CD4-positive, alpha-beta T cell treated with Interleukin-21 for 1 hour (primary cell): Measurements from ENCODE around the gene MT1H.
"Not testable (repeated sequence)": the region's sequence is repeated elsewhere in the genome, so short reads cannot be mapped to it uniquely, and the experiment has no call there.

ENCODE experiments used
- DNase-seq: peaks from one replicate; pipeline ENCODE4 v3.0.0-alpha.2; 2020

The MT1H gene

DNA sequence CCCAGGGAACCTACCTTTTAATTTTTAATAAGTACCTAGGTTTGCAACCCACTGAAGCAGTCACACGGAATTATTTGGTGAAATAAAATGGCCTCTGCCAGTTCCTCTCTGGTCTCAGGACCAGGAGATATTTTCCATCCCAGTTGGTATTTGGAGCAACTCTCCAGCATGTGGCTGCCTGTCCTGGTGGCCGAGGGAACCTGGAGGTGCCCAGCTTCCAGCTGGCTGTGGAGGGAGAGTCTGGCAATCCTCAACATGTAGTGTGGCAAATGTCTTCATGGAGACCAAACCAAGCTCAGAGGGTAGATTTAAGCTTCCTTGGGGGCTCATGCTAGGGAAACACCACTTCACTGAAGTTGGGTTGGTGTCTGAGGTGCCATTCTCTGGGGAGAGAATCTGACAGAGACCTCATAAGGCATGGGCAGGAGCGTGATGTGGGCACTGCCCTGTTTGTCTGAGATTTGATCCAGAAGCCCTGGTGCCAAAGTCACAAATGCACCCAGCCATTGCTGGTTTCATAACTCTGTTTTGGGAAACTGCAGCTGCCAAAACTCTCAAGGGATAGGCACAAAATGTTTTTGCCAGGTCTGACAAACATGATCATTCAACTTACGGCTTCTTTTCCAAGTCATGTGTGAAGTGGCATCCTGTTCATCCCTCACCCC lies 15.4 kb downstream of the MT1H start:
- no peak for DNase-seq

DNA sequence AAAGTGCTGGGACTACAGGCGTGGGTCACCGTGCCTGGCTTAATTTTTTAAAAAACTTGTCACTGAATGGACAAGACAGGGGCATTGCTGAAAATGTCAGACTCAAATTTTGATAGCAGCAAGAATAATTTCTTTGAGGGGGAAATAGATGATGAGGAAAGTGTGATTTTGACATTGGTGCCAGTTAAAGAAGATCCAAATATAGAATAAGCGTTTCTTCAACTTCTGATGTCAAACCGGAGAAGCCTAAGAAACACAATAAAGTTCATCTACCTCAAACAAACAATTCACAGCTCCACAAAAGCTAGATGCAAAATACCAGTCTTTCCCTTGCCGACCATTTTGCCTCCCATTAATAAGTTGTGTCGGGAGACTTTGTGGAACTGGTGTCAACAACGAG lies 17.1 kb downstream of the MT1H start:
- no peak for DNase-seq

DNA sequence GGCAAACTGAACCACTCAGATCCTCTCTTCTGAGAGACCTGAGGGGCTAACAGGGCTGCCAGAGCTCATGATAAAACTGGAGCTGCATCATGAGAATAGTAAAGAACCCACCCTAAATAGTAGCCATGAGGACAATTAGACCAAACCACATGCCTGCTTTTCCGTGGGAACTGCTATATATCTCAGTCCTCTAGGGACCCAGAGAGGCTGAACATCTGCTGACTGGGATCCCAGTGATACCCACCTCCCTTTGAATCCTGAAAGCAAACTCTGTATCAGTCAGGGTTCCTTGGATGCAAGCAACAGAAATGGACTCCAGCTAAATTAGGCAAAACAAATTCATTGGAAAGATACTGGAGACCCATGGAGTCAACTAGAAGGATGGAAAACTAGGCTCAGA lies 19.1 kb downstream of the MT1H start:
- DNase-seq = no peak

DNA sequence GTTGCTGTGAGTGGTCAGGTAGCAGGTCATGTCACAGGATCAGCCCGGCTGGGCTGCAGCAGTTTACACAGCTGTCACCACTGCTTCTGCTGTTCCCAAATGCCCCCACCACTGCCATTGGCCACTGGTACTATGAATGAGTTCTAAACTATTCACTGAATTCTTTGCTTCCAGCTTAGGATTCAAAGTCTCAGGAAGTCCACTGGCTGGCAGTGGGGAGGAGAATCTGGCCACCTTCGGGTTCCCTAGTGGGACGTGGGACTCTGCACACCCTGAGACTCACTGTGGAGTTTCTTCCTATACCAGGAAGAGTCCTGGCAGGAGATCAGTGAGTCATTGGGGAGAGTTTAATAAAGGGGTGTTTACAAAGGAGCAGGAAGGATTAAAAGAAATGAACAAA lies 19.6 kb downstream of the MT1H start:
- DNase-seq = no peak

DNA sequence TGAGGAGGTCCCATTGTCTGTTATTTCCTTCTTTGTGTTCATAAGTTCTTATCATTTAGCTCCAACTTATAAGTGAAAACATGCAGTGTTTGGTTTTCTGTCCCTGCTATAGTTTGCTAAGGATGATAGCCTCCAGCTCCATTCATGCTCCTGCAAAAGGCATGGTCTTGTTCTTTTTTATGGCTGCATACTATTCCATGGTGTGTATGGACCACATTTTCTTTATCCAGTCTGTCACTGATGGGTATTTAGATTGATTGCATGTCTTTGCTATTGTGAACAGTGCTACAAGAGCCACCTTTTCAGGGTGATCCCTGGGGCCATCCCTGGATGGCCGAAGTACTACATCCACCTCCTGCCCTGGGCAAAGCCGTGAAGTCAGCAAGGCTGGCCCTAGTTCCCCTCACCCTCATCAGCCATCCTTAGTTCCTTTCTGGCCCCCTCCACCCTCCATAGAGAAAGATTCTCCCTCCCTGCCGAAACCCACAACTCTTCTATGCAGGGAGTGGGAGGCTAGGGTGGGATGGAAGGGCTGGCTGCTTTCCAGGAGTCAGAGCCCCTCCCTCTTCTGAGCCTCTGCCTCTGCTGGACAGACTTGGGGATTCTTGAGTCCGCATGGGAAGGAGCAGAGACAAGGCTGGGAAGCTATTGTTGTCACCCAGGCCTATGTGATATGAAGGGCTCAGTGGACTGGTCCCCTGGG lies 21.0 kb downstream of the MT1H start:
- no peak for DNase-seq

DNA sequence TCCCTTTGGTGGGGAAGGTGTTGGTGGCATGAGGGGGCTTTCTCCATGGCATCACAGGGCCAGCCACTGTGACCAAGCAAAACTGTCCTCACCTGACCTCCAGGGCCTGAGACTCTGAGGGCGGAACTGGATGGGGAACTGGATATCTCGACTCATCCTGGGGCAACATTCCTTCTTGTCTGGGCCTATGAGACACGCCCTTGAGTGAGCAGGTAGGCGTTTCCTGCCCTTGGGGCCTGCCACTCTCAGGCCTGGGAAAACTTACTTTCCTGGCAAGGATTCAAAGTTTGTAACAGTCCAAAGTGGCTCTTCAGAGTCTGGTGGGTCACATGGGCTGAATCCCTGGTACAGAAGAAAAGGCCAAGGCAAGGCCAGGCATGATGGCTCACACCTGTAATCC lies 22.3 kb downstream of the MT1H start:
- DNase-seq = no peak

DNA sequence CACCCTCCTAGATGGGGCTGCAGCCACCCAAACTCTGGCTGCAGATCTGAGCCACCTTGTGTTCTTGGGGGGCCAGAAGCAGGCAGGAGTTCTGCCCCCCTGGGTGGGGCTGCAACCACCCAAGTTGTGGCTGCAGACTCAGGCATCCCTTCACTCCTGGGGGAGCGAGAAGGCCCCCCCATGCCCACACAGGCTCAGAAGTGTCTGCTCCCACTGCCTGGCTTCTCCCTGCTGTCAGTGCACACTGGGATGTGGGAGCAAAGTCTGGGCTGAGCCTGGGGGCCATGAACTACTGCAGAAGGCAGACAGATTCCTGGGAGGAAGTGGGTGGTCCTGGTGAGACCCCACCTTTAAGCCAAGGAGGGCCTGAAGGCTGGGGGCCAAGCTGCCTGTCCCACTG lies 25.6 kb downstream of the MT1H start:
- no peak for DNase-seq

DNA sequence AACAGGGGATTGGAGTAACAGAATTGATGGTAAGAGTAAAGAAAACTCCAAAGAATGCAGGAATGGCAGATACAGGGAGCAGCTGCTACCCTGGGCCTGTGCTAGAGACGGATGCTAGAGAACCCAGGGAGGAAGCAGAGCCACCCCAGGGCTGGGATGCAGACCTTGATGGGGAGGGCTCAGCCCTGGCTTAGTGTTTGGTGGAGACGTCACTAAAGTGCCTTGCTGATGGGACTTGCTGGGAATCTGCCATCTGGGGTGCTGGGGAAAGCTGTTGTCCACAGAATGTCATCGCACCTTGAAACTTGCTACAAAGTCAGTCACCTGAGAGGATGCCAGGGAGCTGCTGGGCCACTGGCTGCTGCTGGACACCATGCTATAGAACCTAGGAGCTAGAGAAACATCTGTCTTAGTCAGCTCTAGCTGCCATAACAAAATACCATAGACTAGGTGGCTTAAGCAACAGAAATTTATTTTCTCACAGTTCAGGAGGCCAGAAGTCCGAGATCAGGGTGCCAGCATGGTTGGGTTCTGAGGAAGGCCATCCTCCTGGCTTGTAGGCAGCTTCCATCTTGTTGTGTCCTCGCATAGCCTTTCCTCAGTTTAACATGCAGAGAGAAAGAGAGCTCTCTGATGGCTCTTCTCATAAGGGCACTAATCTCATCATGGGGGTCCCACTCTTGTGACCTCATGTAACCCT lies 28.0 kb downstream of the MT1H start:
- DNase-seq = no peak

DNA sequence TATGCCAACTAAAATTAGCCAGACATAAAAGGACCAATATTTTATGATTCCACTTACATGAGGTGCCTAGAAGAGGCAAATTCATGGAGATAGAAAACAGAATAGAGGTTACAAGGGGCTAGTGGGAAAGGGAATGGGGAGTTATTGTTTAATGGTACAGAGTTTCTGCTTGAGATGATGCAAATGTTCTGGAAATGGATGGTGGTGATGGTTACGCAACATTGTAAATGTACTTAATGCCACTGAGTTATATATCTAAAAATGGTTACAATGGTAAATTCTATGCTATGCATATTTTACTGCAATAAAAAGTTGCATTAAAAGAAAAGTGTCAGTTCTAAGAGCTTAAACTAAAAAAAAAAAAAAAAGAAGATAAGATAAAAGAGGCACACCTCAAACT lies 30.6 kb downstream of the MT1H start:
- DNase-seq = no peak

DNA sequence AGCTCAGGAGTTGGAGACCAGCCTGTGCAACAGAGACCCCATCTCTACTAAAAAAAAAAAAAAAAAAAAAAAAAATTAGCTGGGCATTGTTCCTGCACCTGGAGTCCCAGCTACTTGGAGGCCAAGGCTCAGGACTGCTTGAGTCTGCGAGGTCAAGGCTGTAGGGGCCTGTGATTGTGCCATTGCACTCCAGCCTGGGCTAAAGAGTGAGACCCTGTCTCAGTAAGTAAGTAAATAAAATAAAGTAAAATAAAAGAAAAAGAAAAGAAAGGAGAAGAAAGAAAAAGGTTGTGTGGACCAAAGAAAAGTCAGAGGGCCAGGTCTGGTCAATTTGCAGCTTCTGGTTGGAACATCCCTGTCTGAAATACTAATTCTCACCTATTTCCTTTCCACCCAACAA lies 31.0 kb downstream of the MT1H start:
- no peak for DNase-seq

DNA sequence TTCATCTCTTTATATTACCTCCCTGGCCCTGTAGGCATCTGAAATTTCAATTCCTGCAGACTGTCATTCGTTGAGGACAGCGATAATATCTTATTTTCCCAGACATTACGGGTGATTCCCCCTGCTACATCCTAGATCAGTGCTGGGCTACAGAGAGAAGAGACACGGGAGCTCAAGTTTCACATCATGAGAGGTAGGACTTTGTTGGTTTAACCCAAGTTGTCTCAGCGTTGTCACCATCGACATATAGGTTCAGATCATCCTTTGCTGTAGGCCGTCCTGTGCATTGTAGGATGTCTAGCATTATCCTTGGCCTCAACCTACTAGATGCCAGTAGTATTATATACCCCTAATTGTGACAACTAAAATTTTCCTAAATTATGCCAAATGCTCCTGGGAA lies 31.9 kb downstream of the MT1H start:
- DNase-seq = no peak

DNA sequence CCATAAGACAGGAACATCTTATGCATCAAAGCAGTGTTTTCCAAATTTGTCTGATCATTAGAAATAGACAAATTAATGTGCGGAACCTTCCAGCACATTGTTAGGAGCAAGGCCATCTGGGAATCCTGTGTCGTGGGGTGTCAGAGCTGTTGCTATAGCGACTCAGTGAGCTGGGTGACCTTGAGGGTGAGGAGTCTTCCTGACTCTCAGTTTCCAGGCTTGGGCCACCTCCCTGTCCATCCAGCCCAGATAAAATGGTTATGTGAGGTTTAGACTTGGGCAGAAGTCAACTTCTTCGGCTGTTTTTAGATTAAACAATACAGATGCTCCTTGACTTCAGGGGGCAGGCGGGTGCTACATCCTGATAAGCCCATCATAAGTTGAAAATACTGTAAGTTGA lies 33.2 kb downstream of the MT1H start:
- no peak for DNase-seq

DNA sequence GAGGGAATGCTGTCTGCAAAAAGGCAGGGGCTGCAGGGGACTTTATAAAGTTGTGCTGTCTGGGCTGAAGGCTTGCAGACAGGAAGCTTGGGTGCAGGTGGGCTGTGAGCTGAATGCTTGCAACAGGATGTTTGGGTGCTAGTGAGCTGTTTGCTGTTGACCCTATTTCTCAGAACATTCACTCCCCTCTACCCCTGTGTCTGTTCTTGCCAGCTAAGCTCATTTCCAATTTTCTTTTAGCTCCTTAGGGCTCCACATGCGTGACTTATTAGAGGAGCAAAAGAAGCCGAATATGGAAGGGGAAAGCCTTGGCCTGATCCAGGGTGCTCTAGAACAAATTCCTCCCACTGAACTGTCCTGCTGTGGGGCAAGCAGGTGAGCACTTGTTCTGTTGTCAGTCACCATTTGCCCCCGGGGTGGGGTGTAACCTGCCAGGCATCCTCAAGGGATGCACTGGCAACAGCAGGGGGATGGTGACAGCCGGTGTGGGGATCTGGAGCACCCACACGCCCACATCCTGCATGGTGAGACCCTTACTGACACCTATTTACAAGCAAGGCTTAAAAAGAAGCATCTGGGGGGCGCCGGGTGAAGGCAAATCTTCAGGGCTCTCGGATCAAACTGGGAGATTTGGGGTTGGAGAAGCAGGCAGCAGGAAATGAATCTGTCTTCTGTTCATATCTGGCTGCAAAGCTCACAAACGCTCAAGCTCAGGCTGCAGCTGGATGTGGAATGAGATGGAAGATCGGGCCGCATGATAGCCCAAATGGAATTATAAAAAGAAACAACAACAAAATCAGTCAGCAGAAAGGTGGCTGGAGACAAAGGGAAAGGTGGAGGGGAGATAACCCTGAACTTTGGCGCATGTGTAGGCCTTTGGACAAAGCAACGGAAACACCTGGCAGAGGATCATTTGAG lies 39.2 kb downstream of the MT1H start:
- peak; percentile 17 for DNase-seq

DNA sequence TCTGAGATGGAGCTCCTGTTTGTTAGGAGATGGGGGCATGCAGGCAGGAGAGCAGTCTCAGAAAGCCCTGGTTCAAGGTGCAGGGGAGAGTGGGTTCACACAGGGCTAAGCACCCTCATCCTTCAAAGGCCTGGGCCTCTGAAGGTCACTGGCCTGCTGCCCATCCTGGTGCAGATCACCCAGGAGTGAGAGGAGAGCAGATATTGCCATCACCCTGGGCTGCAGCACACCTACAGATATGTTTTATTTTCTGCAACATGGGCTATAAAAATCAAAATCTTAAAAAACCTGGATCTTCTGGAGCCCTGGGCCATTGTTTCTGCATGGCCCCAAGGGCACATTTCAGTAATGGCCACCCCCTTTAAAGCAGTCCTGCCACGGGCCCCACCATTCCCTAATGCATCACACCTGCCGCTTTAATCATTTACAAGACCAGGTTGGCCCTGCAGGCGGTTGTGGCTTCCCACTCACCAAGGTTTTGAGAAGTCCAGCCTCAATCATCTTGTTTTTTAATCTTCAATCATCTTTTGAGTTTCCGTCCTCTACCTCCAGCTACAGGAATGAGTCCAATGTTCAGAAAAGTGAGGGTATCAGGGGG lies 39.9 kb downstream of the MT1H start:
- DNase-seq = no peak

DNA sequence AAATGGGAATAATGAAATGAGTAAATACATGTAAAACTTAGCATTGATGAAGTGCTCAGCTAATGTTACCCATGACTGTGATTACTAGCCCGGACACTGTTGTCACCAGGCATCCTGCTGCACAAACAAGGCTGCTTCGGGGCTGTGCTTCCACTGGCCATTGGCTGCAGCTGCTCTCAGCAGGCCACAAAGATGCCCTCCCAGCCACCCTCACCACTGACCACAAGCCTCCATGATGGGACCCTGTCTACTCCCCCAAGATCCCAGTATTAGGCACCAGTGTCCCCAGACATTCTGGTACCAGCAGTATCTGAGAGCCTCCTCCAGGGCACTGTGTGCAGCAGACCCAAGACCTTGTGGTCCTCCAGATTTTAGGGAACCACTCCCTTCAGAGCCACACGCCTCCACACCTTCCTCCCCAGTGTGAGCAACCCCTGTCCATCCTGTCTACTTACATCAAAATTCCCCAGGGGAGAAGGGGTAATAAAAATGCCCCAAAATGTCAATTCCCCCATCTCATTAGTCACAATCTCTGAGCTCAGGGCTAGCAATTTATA lies 40.6 kb downstream of the MT1H start:
- DNase-seq = no peak

DNA sequence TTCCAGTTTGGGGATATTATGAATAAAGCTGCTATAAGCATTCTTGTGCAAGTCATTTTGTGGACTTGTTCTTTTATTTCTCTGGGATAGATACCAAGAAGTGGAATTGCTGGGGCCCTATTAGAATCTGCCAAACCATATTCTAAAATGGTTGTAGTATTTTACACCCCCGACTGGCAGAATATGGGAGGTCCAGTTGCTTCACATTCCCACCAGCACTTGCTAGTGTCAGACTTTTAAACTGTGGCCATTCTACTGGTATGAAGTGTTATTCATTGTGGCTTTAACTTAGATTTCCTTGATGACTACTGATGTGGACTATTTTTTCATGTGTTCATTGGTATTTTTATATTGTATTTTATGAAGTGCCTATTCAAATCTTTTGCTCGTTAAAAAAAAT lies 42.2 kb downstream of the MT1H start:
- DNase-seq = no peak

DNA sequence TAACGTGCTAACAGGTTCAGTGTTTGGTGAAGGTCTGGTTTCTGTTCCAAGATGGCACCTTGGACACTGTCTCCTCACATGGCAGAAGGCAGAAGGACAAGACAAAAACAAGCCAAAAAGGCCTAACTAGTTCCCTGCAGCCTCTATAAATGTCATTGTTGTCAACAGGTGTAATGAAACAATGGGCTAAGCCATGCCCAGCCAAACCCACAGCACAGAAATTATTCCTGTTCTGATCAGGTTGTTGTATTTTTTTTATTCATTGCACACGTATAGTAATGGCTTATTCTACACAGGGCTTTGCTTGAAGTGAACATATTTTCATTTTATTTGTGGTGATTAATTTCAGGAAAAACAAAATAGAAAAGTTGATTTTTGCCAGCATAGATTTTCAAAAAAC lies 44.2 kb downstream of the MT1H start:
- DNase-seq = no peak

DNA sequence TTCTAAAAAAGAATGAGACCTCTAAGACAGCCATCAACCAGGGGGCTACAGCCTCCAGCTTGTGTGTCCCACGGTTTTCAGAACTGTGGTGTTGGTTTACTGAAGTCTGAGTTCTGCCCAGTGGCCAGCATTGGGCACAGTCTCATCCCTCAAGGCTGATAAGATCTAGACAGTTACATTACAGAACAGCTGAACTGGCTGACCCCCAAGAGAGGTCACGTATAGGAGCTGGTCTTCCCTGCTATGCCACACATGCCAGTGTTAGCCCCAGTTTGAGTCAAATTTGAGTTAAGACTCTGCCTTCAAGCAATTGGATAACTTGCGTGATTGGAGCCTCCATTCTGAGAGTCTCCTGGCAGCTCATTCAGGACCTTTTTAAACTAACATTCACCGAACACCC lies 45.5 kb downstream of the MT1H start:
- no peak for DNase-seq

DNA sequence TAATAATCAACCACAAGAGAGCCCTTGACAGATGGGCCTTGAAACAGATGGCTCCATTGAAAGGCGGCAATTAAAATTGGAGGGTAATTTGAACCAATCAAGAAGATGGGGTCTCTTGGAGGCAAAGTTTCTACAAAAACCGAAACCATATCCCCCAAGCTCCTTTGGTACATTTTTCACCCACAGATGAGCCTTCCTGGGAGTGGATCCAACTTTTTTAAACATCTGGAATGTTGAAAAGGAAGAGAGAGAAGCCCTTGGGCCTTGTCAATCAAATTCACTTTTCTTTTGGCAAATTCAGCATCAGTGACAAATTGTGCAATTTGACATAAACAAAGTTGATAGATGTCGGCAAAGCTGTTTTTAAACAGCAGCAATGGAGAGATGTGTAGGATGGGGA lies 47.1 kb downstream of the MT1H start:
- DNase-seq = no peak

DNA sequence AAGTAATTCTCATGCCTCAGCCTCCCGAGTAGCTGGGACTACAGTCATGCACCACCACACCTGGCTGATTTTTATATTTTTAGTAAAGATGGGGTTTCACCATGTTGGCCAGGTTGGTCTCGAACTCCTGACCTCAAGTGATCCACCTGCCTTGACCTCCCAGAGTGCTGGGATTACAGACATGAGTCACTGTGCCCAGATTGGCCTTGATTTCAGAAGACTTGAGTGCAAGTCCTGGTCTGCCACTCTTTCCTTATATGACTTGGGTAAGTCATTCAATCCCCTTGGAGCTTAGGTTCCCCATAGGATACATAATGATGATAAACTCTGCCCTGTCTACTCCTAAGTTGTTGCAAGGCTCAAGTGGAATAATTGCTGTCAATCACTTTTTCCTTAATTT lies 47.9 kb downstream of the MT1H start:
- DNase-seq = not testable (repeated sequence)
